Mammary epithelial cell (primary cell): ENCODE data around the gene PTPN2.

Source experiments
- EZH2 ChIP-seq: IDR thresholded peaks from 2 replicates; pipeline ENCODE4 v1.6.1; 2012; ENCODE audit warnings: low read length, inconsistent platforms, borderline replicate concordance
- TF ChIP-seq, protein P1 (sequence below), 2 donors: IDR thresholded peaks in 1 of 2; conservative IDR thresholded peaks in 1 of 2; 2 replicates each; pipeline ENCODE4 v1.5.1; 2011 to 2012; ENCODE audit warnings: inconsistent platforms in 2 of 2, low read length in 2 of 2, mild to moderate bottlenecking in 2 of 2, control low read depth in 1 of 2, low read depth in 1 of 2; ENCODE audit not compliant: insufficient read depth in 1 of 2; ENCODE audit errors: extremely low read depth in 1 of 2

DNA sequence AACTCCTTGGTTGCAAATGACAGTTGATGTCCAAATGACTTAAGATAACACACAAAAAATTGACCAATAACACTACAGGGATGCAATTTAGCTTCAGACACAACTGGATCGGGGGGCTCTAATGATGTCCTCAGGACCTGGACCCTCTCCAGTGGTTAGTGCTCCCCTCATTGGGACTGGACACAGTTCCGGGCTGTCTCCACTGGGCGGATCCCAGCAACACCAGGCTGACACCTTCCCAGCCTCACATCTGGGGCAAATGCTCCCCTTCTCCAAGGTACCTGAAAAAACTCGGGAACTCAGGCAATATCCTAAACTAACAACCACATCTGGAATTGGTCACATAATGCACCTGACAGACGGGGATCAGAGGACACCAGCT lies 132.5 kb downstream of the PTPN2 start:
- TF ChIP-seq, protein P1, sequence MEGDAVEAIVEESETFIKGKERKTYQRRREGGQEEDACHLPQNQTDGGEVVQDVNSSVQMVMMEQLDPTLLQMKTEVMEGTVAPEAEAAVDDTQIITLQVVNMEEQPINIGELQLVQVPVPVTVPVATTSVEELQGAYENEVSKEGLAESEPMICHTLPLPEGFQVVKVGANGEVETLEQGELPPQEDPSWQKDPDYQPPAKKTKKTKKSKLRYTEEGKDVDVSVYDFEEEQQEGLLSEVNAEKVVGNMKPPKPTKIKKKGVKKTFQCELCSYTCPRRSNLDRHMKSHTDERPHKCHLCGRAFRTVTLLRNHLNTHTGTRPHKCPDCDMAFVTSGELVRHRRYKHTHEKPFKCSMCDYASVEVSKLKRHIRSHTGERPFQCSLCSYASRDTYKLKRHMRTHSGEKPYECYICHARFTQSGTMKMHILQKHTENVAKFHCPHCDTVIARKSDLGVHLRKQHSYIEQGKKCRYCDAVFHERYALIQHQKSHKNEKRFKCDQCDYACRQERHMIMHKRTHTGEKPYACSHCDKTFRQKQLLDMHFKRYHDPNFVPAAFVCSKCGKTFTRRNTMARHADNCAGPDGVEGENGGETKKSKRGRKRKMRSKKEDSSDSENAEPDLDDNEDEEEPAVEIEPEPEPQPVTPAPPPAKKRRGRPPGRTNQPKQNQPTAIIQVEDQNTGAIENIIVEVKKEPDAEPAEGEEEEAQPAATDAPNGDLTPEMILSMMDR (conservative IDR thresholded peaks at IDR 0.05 in 1 of 2, IDR thresholded peaks at IDR 0.05 in 1 of 2; ENCODE audit: extremely low read depth in 1 of 2, insufficient read depth in 1 of 2, low read depth in 1 of 2, low read length in 2 of 2) = no peak
- TF ChIP-seq EZH2 = no peak
